GM10266 (cell line): ENCODE results near the gene C2orf92.
"Not testable (repeated sequence)": the region's sequence is repeated elsewhere in the genome, so short reads cannot be mapped to it uniquely, and the experiment has no call there.

Experiments used
- DNase-seq: peaks from one replicate; pipeline ENCODE4 v3.0.0; 2012; ENCODE audit errors: extremely low spot score
- TF ChIP-seq, protein P1 (sequence below): IDR thresholded peaks from 2 replicates; pipeline ENCODE4 v1.5.1; 2012; ENCODE audit warnings: mild to moderate bottlenecking, low read depth; ENCODE audit not compliant: control insufficient read depth, insufficient read depth; ENCODE audit errors: missing control alignments

The C2orf92 gene

DNA sequence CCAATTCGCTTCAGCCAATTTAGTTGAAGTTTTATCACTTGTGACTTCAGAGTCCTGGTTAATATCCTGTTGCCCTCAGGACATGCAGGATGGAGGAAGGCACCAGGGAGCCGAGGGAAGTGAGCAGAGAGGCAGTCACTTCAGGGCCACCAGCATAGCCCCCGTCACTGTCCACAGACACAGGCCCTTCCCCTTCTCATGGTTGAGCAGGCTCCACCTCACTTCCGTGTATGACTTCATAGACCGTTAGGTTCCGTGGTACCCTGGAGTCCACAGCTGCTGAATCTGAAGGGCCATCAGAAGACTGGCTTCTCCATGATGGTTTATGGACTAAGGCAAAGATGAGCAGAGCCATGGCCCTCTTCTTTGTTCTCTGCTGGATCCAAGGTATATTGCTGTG, at the start of gene C2orf92:
Gene C2orf92 (plus strand): TSS at position 266 of the 400 bp plus-strand sequence. CDS start 76 bp downstream, at position 342.
- DNase-seq: no peak
- TF ChIP-seq, protein P1, sequence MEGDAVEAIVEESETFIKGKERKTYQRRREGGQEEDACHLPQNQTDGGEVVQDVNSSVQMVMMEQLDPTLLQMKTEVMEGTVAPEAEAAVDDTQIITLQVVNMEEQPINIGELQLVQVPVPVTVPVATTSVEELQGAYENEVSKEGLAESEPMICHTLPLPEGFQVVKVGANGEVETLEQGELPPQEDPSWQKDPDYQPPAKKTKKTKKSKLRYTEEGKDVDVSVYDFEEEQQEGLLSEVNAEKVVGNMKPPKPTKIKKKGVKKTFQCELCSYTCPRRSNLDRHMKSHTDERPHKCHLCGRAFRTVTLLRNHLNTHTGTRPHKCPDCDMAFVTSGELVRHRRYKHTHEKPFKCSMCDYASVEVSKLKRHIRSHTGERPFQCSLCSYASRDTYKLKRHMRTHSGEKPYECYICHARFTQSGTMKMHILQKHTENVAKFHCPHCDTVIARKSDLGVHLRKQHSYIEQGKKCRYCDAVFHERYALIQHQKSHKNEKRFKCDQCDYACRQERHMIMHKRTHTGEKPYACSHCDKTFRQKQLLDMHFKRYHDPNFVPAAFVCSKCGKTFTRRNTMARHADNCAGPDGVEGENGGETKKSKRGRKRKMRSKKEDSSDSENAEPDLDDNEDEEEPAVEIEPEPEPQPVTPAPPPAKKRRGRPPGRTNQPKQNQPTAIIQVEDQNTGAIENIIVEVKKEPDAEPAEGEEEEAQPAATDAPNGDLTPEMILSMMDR: no peak

DNA sequence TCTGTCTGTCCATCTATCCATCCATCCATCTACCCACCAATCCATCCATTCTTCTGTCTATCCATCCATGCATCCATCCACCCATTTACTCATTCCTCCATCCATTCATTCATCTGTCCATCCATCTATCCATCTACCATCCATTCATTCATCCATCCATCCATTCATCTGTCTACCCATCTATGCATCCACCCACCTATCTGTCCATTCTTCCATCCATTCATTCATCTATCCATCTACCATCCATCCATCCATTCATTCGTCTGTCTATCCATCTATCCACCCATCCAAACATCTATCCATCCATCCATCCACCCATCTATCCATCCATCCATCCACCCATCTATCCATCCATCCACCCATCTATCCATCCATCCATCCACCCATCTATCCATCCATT, 49.0 kb upstream of the C2orf92 start:
- DNase-seq: not testable (repeated sequence)

DNA sequence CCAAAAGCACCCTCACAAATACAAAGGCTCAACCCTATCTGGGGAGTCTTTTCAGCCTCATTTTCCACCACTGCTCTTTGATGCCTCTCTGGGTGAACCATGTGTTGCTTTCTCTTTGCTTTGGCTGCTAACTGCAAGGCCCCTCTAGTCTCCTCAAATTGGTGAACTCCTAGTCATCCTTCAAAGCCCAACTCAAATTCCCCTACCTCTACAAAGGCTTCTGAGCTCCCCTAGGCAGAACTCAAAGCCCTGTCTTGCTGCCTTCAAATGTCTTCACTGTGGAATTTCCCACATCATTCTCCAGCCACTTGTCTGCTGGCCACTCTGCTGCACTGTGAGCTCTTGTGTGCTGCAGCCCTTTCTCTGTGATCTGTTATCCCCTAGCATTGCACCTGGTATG, 46.5 kb upstream of the C2orf92 start:
- not testable (repeated sequence) for DNase-seq

DNA sequence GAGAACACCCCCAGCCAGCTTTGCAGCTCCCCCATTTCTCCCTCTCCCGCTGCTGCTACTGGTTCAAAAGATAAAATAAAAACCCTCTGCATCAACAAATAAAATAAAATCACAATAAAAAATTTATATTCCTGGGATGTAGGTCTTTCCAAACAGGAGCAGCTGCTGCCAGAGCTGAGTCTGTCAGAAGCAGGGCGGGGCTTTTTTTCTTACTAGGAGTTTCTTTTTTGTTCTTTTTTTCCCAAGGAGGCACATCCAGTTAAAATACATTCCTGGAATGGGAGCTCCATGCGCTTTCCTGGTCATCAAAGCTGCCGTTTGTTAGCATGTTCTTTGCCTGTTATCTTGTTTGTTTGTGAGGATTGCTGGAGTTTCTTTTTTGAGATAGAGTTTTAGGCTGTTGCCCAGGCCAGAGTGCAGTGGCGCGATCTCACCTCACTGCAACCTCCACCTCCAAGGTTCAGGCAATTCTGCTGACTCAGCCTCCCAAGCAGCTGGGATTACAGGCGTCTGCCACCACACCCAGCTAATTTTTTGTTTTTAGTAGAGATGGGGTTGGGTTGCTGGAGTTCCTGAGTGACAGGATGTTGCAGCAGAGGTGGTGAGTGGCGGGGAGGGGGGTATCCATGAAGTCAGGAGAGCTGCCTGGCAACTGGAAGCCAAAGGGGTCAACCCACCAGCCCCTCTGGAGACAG, 44.0 kb upstream of the C2orf92 start:
- DNase-seq: not testable (repeated sequence)

DNA sequence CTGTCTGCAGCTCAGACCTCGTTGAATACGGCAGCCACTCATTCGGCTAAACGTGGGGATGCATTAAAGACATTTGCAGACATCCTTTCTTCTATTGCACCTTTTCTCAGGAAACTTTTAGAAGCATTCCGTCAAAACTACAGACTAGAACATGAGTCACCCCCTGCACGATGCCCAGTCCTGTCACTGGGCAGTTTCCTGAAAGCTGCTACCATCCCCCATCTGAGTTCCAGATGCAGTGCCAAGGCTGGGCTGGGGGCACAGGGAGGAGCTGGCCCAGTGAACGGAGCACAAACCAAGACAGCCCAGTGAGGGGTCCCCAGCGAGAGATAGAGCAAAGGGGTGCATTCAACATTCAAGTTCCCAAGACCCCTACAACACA, 43.5 kb upstream of the C2orf92 start:
- not testable (repeated sequence) for DNase-seq

DNA sequence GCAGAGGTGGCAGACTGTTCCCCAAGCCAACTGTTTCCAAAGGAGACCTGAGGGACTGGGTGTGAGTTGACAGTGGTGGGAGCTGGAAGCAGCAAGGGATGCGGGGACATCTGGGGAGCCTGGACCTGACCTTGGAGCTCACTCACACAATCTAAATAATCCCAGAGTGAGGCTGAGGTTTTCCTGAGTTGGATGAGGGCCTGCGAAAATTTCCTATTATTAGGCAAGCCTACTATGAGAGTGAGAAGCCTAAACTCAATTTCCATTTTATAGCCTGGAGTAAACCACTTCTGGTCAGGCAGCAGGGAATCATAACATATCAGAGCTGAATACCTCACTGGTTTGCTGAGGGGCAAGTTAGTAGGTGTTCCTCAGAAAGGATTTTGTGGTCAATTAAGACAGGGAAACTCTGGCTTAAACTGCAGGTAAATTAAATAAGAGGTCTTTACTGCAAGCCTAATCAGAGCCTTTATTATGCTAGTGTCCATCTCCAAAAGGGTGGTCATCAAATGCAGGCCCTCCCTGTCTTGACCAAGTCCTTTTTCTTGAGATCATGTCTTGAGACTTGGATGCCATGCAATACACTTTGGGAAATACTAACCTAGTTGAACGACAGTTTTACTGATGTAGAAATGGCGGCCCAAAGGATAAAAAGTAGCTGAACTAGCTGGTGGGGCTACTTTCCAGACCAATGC, 25.3 kb upstream of the C2orf92 start:
- TF ChIP-seq, protein P1: no peak

DNA sequence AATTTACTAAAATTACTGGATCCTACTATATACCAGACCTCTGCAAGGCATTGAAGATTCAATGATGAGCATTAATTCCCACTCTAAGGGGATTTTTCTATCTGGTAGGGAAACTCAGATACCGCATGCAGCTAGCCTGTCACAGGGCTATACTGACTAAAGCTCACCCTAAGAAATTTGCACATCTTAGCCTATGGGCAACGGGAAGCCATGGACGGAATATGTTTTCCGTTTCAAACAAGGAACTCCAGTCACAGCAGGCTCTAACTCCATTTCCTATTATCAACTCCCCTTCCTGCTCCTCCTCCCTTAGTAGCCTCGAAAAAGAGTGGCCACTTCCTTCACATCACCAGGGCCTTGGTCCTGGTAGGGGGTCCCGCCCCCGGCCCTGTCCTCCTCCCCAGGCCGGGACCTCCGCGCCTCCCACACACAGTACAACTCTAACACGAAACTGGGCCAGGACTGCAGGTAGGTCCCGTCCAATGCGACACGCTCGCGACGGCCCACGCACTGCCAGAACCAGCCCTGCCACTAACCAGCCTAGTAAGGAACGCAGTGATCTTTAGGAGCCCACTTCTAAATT, 24.3 kb upstream of the C2orf92 start:
- TF ChIP-seq, protein P1: no peak
- DNase-seq: peak; percentile 28

More for the DNA sequence above, 25.3 kb upstream of the C2orf92 start:
- DNase-seq: no peak

DNA sequence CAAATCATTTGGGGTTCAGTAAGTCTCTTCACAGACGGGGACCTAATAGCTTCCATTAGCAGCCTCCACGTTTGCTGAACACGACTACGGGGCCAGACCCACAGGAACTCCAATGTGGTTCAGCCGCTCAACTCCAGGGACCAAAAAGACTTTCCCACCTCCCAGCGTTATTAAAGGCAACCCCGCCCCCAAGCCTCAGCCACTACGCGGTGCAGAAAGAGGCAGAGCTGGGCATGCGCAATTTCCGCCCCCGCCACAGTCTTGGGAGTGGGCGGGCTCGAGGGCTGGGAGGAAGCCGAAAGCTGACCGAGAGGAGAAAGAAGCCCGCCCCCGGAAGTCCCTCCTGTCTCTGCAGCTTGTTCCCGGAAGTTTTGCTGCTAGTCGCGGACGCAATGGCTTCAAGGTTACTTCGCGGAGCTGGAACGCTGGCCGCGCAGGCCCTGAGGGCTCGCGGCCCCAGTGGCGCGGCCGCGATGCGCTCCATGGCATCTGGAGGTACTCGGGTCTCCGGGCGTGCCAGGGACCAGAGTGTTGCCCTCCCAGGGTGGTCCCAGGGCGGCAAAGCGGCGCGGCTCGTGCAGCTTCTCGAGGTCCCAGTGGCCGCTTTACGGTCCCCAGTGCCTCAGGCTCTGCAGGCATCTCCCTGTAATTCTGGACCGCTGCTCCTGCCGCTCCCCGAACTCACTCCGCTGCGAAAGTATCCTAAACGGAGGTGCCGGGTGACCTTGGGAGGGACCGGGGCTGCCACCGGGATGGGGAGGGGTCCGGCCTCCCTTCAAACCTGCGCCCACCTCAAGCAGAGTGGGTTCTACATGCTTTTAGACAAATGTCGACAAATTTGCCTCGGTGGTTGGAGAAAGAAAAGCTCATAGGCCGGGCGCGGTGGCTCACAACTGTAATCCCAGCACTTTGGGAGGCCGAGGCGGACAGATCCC, 23.6 kb upstream of the C2orf92 start, which contains the start of gene COX5B:
Gene COX5B (plus strand): TSS at position 368 of the 935 bp plus-strand sequence. CDS start 25 bp downstream, at position 393.
- TF ChIP-seq, protein P1: no peak
- DNase-seq: peak; percentile 97

DNA sequence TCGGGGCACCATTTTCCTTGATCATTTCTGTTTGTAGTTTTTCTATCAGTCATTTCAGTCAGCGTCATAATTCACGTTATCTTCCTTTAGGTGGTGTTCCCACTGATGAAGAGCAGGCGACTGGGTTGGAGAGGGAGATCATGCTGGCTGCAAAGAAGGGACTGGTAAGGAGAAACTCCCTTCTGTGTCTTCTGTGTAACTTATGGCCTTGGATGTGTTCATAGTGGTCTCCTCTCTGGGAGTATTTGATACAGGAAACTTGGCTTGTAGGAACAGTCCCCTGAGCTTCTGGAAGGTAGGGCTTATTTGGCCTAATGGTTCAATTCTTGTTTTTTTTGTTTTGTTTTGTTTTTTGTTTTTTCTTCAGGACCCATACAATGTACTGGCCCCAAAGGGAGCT, 22.5 kb upstream of the C2orf92 start:
- TF ChIP-seq, protein P1: no peak
- peak; percentile 2 for DNase-seq
